Activated T-cell treated with anti-CD3 and anti-CD28 coated beads, Interleukin-2, amount 50 U/mL, for 1 hour (primary cell): ENCODE results near the gene ZHX3.

ENCODE experiments used
- DNase-seq: peaks from one replicate; pipeline ENCODE4 v3.0.0-alpha.2; 2020

ZHX3 gene

GRCh38 chr20:41182296-41183212 is 135.0 kb downstream of the ZHX3 start:
- DNase-seq: no peak

- no peak for DNase-seq
These were observed 136.0 kb downstream of the ZHX3 start for GRCh38 chr20:41181567-41181966.

- DNase-seq: no peak
These were observed 136.8 kb downstream of the ZHX3 start for GRCh38 chr20:41180599-41181333.

- DNase-seq: no peak
These were observed 137.6 kb downstream of the ZHX3 start for GRCh38 chr20:41179961-41180360.

GRCh38 chr20:41178904-41179432 is 138.6 kb downstream of the ZHX3 start:
- DNase-seq: no peak

GRCh38 chr20:41178495-41178894 is 139.0 kb downstream of the ZHX3 start:
- no peak for DNase-seq

- no peak for DNase-seq
These were observed 139.9 kb downstream of the ZHX3 start for GRCh38 chr20:41177636-41178035.

- DNase-seq: no peak
These were observed 140.6 kb downstream of the ZHX3 start for GRCh38 chr20:41176711-41177552.

GRCh38 chr20:41175727-41176330 is 141.7 kb downstream of the ZHX3 start:
- DNase-seq: no peak

GRCh38 chr20:41175201-41175651 is 142.3 kb downstream of the ZHX3 start:
- DNase-seq: no peak

GRCh38 chr20:41174782-41175181 is 142.7 kb downstream of the ZHX3 start:
- no peak for DNase-seq

- DNase-seq: peak; percentile 14
These were observed 143.2 kb downstream of the ZHX3 start for GRCh38 chr20:41174373-41174772.

- DNase-seq: peak; percentile 8
These were observed 143.7 kb downstream of the ZHX3 start for GRCh38 chr20:41173791-41174341.

GRCh38 chr20:41173161-41173721 is 144.3 kb downstream of the ZHX3 start:
- DNase-seq: peak; percentile 77

- peak; percentile 22 for DNase-seq
These were observed 145.0 kb downstream of the ZHX3 start for GRCh38 chr20:41172296-41173140.

GRCh38 chr20:41171736-41172295 is 145.7 kb downstream of the ZHX3 start:
- DNase-seq: peak; percentile 13

GRCh38 chr20:41170386-41171105 is 147.0 kb downstream of the ZHX3 start:
- peak; percentile 15 for DNase-seq

- DNase-seq: peak; percentile 16
These were observed 147.7 kb downstream of the ZHX3 start for GRCh38 chr20:41169791-41170351.

GRCh38 chr20:41169162-41169690 is 148.3 kb downstream of the ZHX3 start:
- DNase-seq: peak; percentile 13
